ENCODE data around the gene MRPL2.

GRCh38 chr6:43058531-43058930 lies 703 bp downstream of the MRPL2 start:
- no peak for TF ChIP-seq CTCF (IDR thresholded peaks at IDR 0.05)
- TF ChIP-seq ZFX (IDR thresholded peaks at IDR 0.05; ENCODE audit: borderline replicate concordance), result no peak

Measured in 22Rv1 (cell line).